ENCODE data around the gene TAPBP. TPM values are rescaled to one million over a fixed set of nuclear protein-coding genes. Genes with fewer than 3 reads are reported as not detected.

Gene TAPBP
- total RNA-seq, 2 donors from 2014 or later, result 50.3 to 108 TPM

- intact Hi-C loops (cut with DNase I), result no loop called here
- no peak for DNase-seq
- H3K27ac ChIP-seq, result no peak overlapping the region
Measured at GRCh38 chr6:33295621-33296369, 18.1 kb downstream of the TAPBP start.

GRCh38 chr6:33294086-33294823 lies 19.6 kb downstream of the TAPBP start:
- 52 to 56% methylated on average over 10 of the region's 10 CpGs for WGBS, 2 donors

More at GRCh38 chr6:33295621-33296369, 18.1 kb downstream of the TAPBP start:
- H3K4me1 ChIP-seq, result peaks cover 23% of the 10 kb centered on the region
- no peak overlapping the region for H3K4me3 ChIP-seq
- H3K27me3 ChIP-seq, result no peaks in the 10 kb centered on the region
- peaks cover 0 to 4% of the 10 kb centered on the region in 2 donors for H3K36me3 ChIP-seq (replicated peaks in 1 of 2; ENCODE audit: insufficient read depth in 1 of 2, low read depth in 2 of 2)
- no peak for ATAC-seq
- H3K9me3 ChIP-seq, result no peaks in the 10 kb centered on the region
- TF ChIP-seq POLR2A (IDR thresholded peaks at IDR 0.05) (no peak), CTCF (IDR thresholded peaks at IDR 0.05) (no peak)
- 80 to 86% methylated on average over 14 to 15 of the region's 15 CpGs for WGBS, 2 donors

GRCh38 chr6:33292996-33293682 lies 20.7 kb downstream of the TAPBP start:
- Histone ChIP-seq H3K4me3 (no peak overlapping the region), H3K4me1 (peaks cover 28% of the 10 kb centered on the region), H3K36me3 (replicated peaks in 1 of 2; ENCODE audit: insufficient read depth in 1 of 2, low read depth in 2 of 2) (peaks cover 0 to 4% of the 10 kb centered on the region in 2 donors), H3K9me3 (no peaks in the 10 kb centered on the region), H3K27ac (no peak overlapping the region), H3K27me3 (no peaks in the 10 kb centered on the region)
- DNase-seq (no peak), ATAC-seq (no peak)
- TF ChIP-seq CTCF (IDR thresholded peaks at IDR 0.05) (no peak), POLR2A (IDR thresholded peaks at IDR 0.05) (no peak)
- 85 to 86% methylated on average over 14 to 16 of the region's 16 CpGs for WGBS, 2 donors
- intact Hi-C loops (cut with DNase I), result no loop called here

More at GRCh38 chr6:33294086-33294823, 19.6 kb downstream of the TAPBP start:
- H3K27me3 ChIP-seq, result no peaks in the 10 kb centered on the region
- TF ChIP-seq CTCF (IDR thresholded peaks at IDR 0.05) (no peak), POLR2A (IDR thresholded peaks at IDR 0.05) (no peak)
- no peaks in the 10 kb centered on the region for H3K9me3 ChIP-seq
- H3K4me1 ChIP-seq, result peaks cover 23% of the 10 kb centered on the region
- DNase-seq (no peak), ATAC-seq (no peak)
- no peak overlapping the region for H3K27ac ChIP-seq
- peaks cover 0 to 4% of the 10 kb centered on the region in 2 donors for H3K36me3 ChIP-seq (replicated peaks in 1 of 2; ENCODE audit: insufficient read depth in 1 of 2, low read depth in 2 of 2)
- H3K4me3 ChIP-seq, result no peak overlapping the region
- intact Hi-C loops (cut with DNase I), result no loop called here

GRCh38 chr6:33290459-33290858 lies 23.4 kb downstream of the TAPBP start:
- 61 to 71% methylated on average over 7 of the region's 7 CpGs for WGBS, 2 donors
- Histone ChIP-seq H3K4me1 (peaks cover 25% of the 10 kb centered on the region), H3K27me3 (no peaks in the 10 kb centered on the region), H3K27ac (no peak overlapping the region), H3K4me3 (no peak overlapping the region), H3K36me3 (replicated peaks in 1 of 2; ENCODE audit: insufficient read depth in 1 of 2, low read depth in 2 of 2) (peaks cover 0 to 6% of the 10 kb centered on the region in 2 donors), H3K9me3 (no peaks in the 10 kb centered on the region)
- ATAC-seq, result no peak
- DNase-seq, result no peak
- intact Hi-C loops (cut with DNase I), result no loop called here
- no peak for TF ChIP-seq POLR2A (IDR thresholded peaks at IDR 0.05)

- Histone ChIP-seq H3K36me3 (replicated peaks in 1 of 2; ENCODE audit: insufficient read depth in 1 of 2, low read depth in 2 of 2) (peaks cover 0 to 6% of the 10 kb centered on the region in 2 donors), H3K27ac (peak overlapping the region in 3 of 4 donors; percentile 55 to 80 (median 65))
- WGBS, 2 donors, result 2 to 5% methylated on average over 10 to 14 of the region's 14 CpGs
Measured at GRCh38 chr6:33289784-33290315, 24.0 kb downstream of the TAPBP start.

More at GRCh38 chr6:33289784-33290315, 24.0 kb downstream of the TAPBP start:
- ATAC-seq (peak; percentile 4), DNase-seq (no peak)
- no peak for TF ChIP-seq POLR2A (IDR thresholded peaks at IDR 0.05)
- no peak for TF ChIP-seq CTCF (IDR thresholded peaks at IDR 0.05)
- peaks cover 25% of the 10 kb centered on the region for H3K4me1 ChIP-seq
- peak overlapping the region; percentile 35 to 36 for H3K4me3 ChIP-seq
- intact Hi-C loops (cut with DNase I), result no loop called here
- no peaks in the 10 kb centered on the region for H3K27me3 ChIP-seq
- H3K9me3 ChIP-seq, result no peaks in the 10 kb centered on the region
